Small intestine (tissue), 7 donors: ENCODE results near the gene GRIK1. TPM values are rescaled to one million over a fixed set of nuclear protein-coding genes. Genes with fewer than 3 reads are reported as not detected.
"Not testable (repeated sequence)": the region's sequence is repeated elsewhere in the genome, so short reads cannot be mapped to it uniquely, and the experiment has no call there.

Source experiments
- DNase-seq, 2 donors: peaks; one replicate each; pipeline versions ENCODE4 v3.0.0 to v3.0.0-alpha.2; 2013
- FAIRE-seq: peaks from 2 replicates; lab custom pipeline; 2012; peaks lifted over from hg19 to GRCh38; lab: Jason Lieb, UNC
- H3K27ac ChIP-seq, 3 donors: one replicate each; pipeline ENCODE4 v1.5.1; 2013; ENCODE audit warnings: low read length in 2 of 3, mild to moderate bottlenecking in 2 of 3, control low read depth in 1 of 3, inconsistent platforms in 1 of 3, low read depth in 1 of 3, moderate library complexity in 1 of 3
- H3K27me3 ChIP-seq, 3 donors: one replicate each; pipeline ENCODE4 v1.6.1; 2013; ENCODE audit warnings: low read length in 3 of 3, inconsistent platforms in 1 of 3; ENCODE audit not compliant: control insufficient read depth in 3 of 3, insufficient read depth in 3 of 3
- H3K36me3 ChIP-seq, 3 donors: one replicate each; pipeline ENCODE4 v1.6.1; 2013; ENCODE audit warnings: low read length in 3 of 3, inconsistent platforms in 1 of 3, low read depth in 1 of 3, mild to moderate bottlenecking in 1 of 3, moderate library complexity in 1 of 3; ENCODE audit not compliant: control insufficient read depth in 3 of 3, insufficient read depth in 2 of 3
- H3K4me1 ChIP-seq, 3 donors: one replicate each; pipeline ENCODE4 v1.6.1; 2013; ENCODE audit warnings: low read length in 2 of 3, inconsistent platforms in 1 of 3, low read depth in 1 of 3, mild to moderate bottlenecking in 1 of 3, moderate library complexity in 1 of 3; ENCODE audit not compliant: control insufficient read depth in 3 of 3, insufficient read depth in 2 of 3
- H3K4me3 ChIP-seq, 3 donors: one replicate each; pipeline ENCODE4 v1.5.1; 2013; ENCODE audit warnings: low read length in 3 of 3, control low read depth in 1 of 3, inconsistent platforms in 1 of 3, low read depth in 1 of 3, mild to moderate bottlenecking in 1 of 3, moderate library complexity in 1 of 3
- H3K9me3 ChIP-seq, 2 donors: one replicate each; pipeline ENCODE4 v1.6.1; 2013; ENCODE audit warnings: low read depth in 1 of 2, low read length in 1 of 2; ENCODE audit not compliant: control insufficient read depth in 2 of 2, insufficient read depth in 1 of 2
- WGBS, 3 donors: extraction: QIAGEN DNeasy Blood & Tissue Kit; methylation state at CpG; one replicate each; pipeline ENCODE4 v1.1.7; 2013; 5-methylcytosine and 5-hydroxymethylcytosine counted together
- polyA plus RNA-seq, 4 donors: library from polyadenylated mRNA; stranded (reverse) in 3 of 4; unstranded in 1 of 4; fragments of 200-250 nt in 3 of 4; fragments of 120-200 nt in 1 of 4; gene quantifications; one replicate each; pipeline versions ENCODE4 v1.2.1 to v1.2.3, GENCODE V29; 2013
- donor health status: healthy with polysubstance abuse.
- donor health status: control.
- donor health status: control.
- donor health status: Bipolar disorder and iron deficiency.
- donor health status: healthy.

The GRIK1 gene
- polyA plus RNA-seq, 4 donors: 0.24 to 0.37 TPM; not detected in 2

- FAIRE-seq, H3K27me3 ChIP-seq, H3K4me1 ChIP-seq, H3K9me3 ChIP-seq, H3K36me3 ChIP-seq, H3K27ac ChIP-seq, DNase-seq, H3K4me3 ChIP-seq: not testable (repeated sequence)
- WGBS, 3 donors: 43 to 68% (median 52%) methylated on average over 2 of the region's 2 CpGs
Observed at GRCh38 chr21:29958035-29958434, 18.2 kb upstream of the GRIK1 start.

- 72 to 83% (median 78%) methylated on average over 2 of the region's 2 CpGs for WGBS, 3 donors
- no peak for FAIRE-seq
- DNase-seq: no peak
- no peak overlapping the region for H3K4me3 ChIP-seq
- no peaks in the 10 kb centered on the region for H3K9me3 ChIP-seq
- H3K27ac ChIP-seq: no peak overlapping the region
- no peaks in the 10 kb centered on the region for H3K27me3 ChIP-seq
- no peaks in the 10 kb centered on the region for H3K36me3 ChIP-seq
- H3K4me1 ChIP-seq: no peaks in the 10 kb centered on the region
Observed at GRCh38 chr21:29953690-29954089, 13.9 kb upstream of the GRIK1 start.

GRCh38 chr21:29953072-29953471 is 13.3 kb upstream of the GRIK1 start:
- FAIRE-seq: no peak

GRCh38 chr21:29951911-29952310 is 12.1 kb upstream of the GRIK1 start:
- Histone ChIP-seq H3K9me3 (no peaks in the 10 kb centered on the region), H3K27me3 (no peaks in the 10 kb centered on the region), H3K27ac (no peak overlapping the region), H3K4me1 (no peaks in the 10 kb centered on the region), H3K36me3 (no peaks in the 10 kb centered on the region), H3K4me3 (no peak overlapping the region)
- FAIRE-seq: no peak
- DNase-seq: no peak

More at GRCh38 chr21:29953072-29953471, 13.3 kb upstream of the GRIK1 start:
- Histone ChIP-seq H3K4me1 (no peaks in the 10 kb centered on the region), H3K27ac (no peak overlapping the region), H3K27me3 (no peaks in the 10 kb centered on the region), H3K4me3 (no peak overlapping the region), H3K9me3 (no peaks in the 10 kb centered on the region), H3K36me3 (no peaks in the 10 kb centered on the region)
- 50 to 81% (median 63%) methylated on average over 4 of the region's 4 CpGs for WGBS, 3 donors
- no peak for DNase-seq

- H3K4me3 ChIP-seq: no peak overlapping the region
- DNase-seq: no peak
- no peaks in the 10 kb centered on the region for H3K36me3 ChIP-seq
- H3K4me1 ChIP-seq: no peaks in the 10 kb centered on the region
- no peak overlapping the region for H3K27ac ChIP-seq
- WGBS, 3 donors: 81 to 95% (median 90%) methylated on average over 1 of the region's 1 CpG
- no peaks in the 10 kb centered on the region for H3K9me3 ChIP-seq
- no peaks in the 10 kb centered on the region for H3K27me3 ChIP-seq
- no peak for FAIRE-seq
Observed at GRCh38 chr21:29949991-29950390, 10.2 kb upstream of the GRIK1 start.

GRCh38 chr21:29947119-29947518 is 7.3 kb upstream of the GRIK1 start:
- no peaks in the 10 kb centered on the region for H3K27me3 ChIP-seq
- no peak overlapping the region for H3K4me3 ChIP-seq
- peaks cover 0 to 2% of the 10 kb centered on the region in 2 donors for H3K9me3 ChIP-seq
- DNase-seq (no peak), FAIRE-seq (no peak)
- H3K36me3 ChIP-seq: no peaks in the 10 kb centered on the region
- H3K27ac ChIP-seq: no peak overlapping the region
- no peaks in the 10 kb centered on the region for H3K4me1 ChIP-seq
- 58 to 64% (median 60%) methylated on average over 9 of the region's 9 CpGs for WGBS, 3 donors

GRCh38 chr21:29943885-29944284 is 4.1 kb upstream of the GRIK1 start:
- no peak for FAIRE-seq
- no peak for DNase-seq
- H3K4me3 ChIP-seq: no peak overlapping the region
- no peaks in the 10 kb centered on the region for H3K36me3 ChIP-seq
- H3K27me3 ChIP-seq: peaks cover 0 to 22% (median 3%) of the 10 kb centered on the region in 3 donors
- H3K9me3 ChIP-seq: peaks cover 0 to 2% of the 10 kb centered on the region in 2 donors
- WGBS, 3 donors: 62 to 73% (median 64%) methylated on average over 4 of the region's 4 CpGs
- H3K4me1 ChIP-seq: no peaks in the 10 kb centered on the region
- no peak overlapping the region for H3K27ac ChIP-seq

- Histone ChIP-seq H3K27ac (no peak overlapping the region), H3K27me3 (peaks cover 0 to 32% (median 3%) of the 10 kb centered on the region in 3 donors), H3K4me1 (no peaks in the 10 kb centered on the region), H3K9me3 (peaks cover 0 to 2% of the 10 kb centered on the region in 2 donors), H3K4me3 (no peak overlapping the region), H3K36me3 (no peaks in the 10 kb centered on the region)
- 87 to 96% (median 93%) methylated on average over 1 of the region's 1 CpG for WGBS, 3 donors
- FAIRE-seq: no peak
- DNase-seq: no peak
Observed at GRCh38 chr21:29942034-29942433, 2.2 kb upstream of the GRIK1 start.

GRCh38 chr21:29940991-29941390 is 1.2 kb upstream of the GRIK1 start:
- DNase-seq: no peak
- no peak for FAIRE-seq
- Histone ChIP-seq H3K27ac (no peak overlapping the region), H3K27me3 (peaks cover 0 to 32% (median 3%) of the 10 kb centered on the region in 3 donors), H3K36me3 (no peaks in the 10 kb centered on the region), H3K4me3 (no peak overlapping the region), H3K4me1 (no peaks in the 10 kb centered on the region), H3K9me3 (peaks cover 0 to 2% of the 10 kb centered on the region in 2 donors)
- 56 to 72% (median 71%) methylated on average over 2 of the region's 2 CpGs for WGBS, 3 donors
